ENCODE measurements around the gene MED15. TPM values are rescaled to one million over a fixed set of nuclear protein-coding genes. Genes with fewer than 3 reads are reported as not detected.

The MED15 gene
- total RNA-seq, 1 donor from 2014 or later, result 84.5 TPM

- Mint-ChIP-seq H3K27me3 (ENCODE audit: low read depth) (no peaks in the 10 kb centered on the region), H3K4me3 (no peak overlapping the region), H3K9me3 (no peaks in the 10 kb centered on the region), H3K27ac (ENCODE audit: unreplicated experiment) (no peak overlapping the region), H3K36me3 (ENCODE audit: low read depth) (no peaks in the 10 kb centered on the region), H3K4me1 (no peaks in the 10 kb centered on the region)
- no peak for DNase-seq (ENCODE audit: low read depth, low spot score)
- TF ChIP-seq, protein P1, sequence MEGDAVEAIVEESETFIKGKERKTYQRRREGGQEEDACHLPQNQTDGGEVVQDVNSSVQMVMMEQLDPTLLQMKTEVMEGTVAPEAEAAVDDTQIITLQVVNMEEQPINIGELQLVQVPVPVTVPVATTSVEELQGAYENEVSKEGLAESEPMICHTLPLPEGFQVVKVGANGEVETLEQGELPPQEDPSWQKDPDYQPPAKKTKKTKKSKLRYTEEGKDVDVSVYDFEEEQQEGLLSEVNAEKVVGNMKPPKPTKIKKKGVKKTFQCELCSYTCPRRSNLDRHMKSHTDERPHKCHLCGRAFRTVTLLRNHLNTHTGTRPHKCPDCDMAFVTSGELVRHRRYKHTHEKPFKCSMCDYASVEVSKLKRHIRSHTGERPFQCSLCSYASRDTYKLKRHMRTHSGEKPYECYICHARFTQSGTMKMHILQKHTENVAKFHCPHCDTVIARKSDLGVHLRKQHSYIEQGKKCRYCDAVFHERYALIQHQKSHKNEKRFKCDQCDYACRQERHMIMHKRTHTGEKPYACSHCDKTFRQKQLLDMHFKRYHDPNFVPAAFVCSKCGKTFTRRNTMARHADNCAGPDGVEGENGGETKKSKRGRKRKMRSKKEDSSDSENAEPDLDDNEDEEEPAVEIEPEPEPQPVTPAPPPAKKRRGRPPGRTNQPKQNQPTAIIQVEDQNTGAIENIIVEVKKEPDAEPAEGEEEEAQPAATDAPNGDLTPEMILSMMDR (conservative IDR thresholded peaks at IDR 0.05), result no peak
Observed at GRCh38 chr22:20584872-20585638, 77.6 kb downstream of the MED15 start.

GRCh38 chr22:20585639-20586402, 78.4 kb downstream of the MED15 start:
- no peaks in the 10 kb centered on the region for H3K36me3 Mint-ChIP-seq (ENCODE audit: low read depth)
- DNase-seq (ENCODE audit: low read depth, low spot score), result no peak

GRCh38 chr22:20586403-20586745, 79.0 kb downstream of the MED15 start:
- Mint-ChIP-seq H3K4me3 (no peak overlapping the region), H3K9me3 (no peaks in the 10 kb centered on the region), H3K4me1 (no peaks in the 10 kb centered on the region), H3K27ac (ENCODE audit: unreplicated experiment) (no peak overlapping the region), H3K36me3 (ENCODE audit: low read depth) (no peaks in the 10 kb centered on the region), H3K27me3 (ENCODE audit: low read depth) (no peaks in the 10 kb centered on the region)
- TF ChIP-seq, protein P1 (conservative IDR thresholded peaks at IDR 0.05), result no peak
- no peak for DNase-seq (ENCODE audit: low read depth, low spot score)

More at GRCh38 chr22:20585639-20586402, 78.4 kb downstream of the MED15 start:
- no peak overlapping the region for H3K4me3 Mint-ChIP-seq
- no peaks in the 10 kb centered on the region for H3K27me3 Mint-ChIP-seq (ENCODE audit: low read depth)
- no peak overlapping the region for H3K27ac Mint-ChIP-seq (ENCODE audit: unreplicated experiment)
- H3K9me3 Mint-ChIP-seq, result no peaks in the 10 kb centered on the region
- no peaks in the 10 kb centered on the region for H3K4me1 Mint-ChIP-seq
- TF ChIP-seq, protein P1 (conservative IDR thresholded peaks at IDR 0.05), result no peak

- no peak for DNase-seq (ENCODE audit: low read depth, low spot score)
- TF ChIP-seq, protein P1 (conservative IDR thresholded peaks at IDR 0.05), result no peak
- Mint-ChIP-seq H3K9me3 (no peaks in the 10 kb centered on the region), H3K27me3 (ENCODE audit: low read depth) (no peaks in the 10 kb centered on the region), H3K4me1 (no peaks in the 10 kb centered on the region), H3K4me3 (no peak overlapping the region), H3K27ac (ENCODE audit: unreplicated experiment) (no peak overlapping the region), H3K36me3 (ENCODE audit: low read depth) (no peaks in the 10 kb centered on the region)
Observed at GRCh38 chr22:20587206-20587958, 80.0 kb downstream of the MED15 start.

GRCh38 chr22:20588092-20588842, 80.9 kb downstream of the MED15 start:
- H3K9me3 Mint-ChIP-seq, result no peaks in the 10 kb centered on the region
- no peak overlapping the region for H3K27ac Mint-ChIP-seq (ENCODE audit: unreplicated experiment)

More at GRCh38 chr22:20588092-20588842, 80.9 kb downstream of the MED15 start:
- Mint-ChIP-seq H3K4me1 (no peaks in the 10 kb centered on the region), H3K27me3 (ENCODE audit: low read depth) (no peaks in the 10 kb centered on the region), H3K36me3 (ENCODE audit: low read depth) (no peaks in the 10 kb centered on the region), H3K4me3 (no peak overlapping the region)
- no peak for DNase-seq (ENCODE audit: low read depth, low spot score)
- TF ChIP-seq, protein P1 (conservative IDR thresholded peaks at IDR 0.05), result no peak
